DMS53 treated with DMSO at 0.1 percent for 48 hours (cell line): ENCODE data around the gene HOXA1.

Experiments used
- DNase-seq: peaks from one replicate; lab custom pipeline; 2025; ENCODE audit not compliant: unreplicated experiment; lab: John Stamatoyannopoulos, UW

HOXA1 gene

DNA sequence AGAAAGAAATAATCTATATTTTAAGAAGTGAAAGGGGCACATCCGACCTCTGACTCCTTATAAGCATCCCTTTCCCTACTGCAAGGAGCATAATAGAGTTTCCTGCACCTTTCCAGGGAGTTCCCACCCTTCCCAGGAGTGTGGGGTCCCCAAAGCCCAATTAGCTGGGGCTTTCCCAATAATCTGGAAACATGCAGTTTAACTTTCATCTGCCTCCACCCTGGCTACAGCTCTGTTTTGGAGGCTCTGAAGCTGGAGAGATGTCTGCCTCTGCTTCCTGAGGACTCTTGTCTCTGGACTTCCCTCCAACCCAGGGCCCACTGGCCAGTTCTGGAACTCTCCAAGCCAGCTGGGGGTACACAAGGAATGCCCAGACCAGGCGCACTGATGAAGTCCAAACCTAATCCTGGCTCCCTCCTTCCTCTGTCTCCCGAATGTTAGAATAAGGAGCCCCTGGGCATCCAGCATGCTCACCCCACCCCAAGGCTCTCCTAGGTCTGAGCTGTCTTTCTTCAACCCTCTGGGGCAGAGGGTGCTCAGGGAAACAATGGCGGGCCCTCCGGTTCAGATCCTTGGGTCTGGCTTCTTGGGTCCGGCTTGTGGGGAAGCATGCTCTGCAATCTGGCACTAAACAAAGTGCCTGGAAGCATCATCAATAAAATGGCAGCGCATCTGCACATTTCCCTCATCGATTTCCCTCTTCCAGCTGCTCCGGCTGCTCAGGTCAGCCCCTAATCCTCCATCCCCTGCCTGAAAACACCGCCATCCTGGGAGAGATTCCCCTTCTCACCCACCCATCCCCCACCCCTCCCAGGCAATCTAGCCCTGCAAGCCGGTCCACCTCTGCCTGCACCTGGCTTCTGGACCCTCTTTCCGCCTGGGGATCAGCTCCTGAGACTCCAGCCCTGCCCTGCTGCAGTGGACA, 21.4 kb upstream of the HOXA1 start:
- no peak for DNase-seq

- DNase-seq: no peak
Measured at GRCh38 chr7:27116031-27116961, 20.5 kb upstream of the HOXA1 start.

DNA sequence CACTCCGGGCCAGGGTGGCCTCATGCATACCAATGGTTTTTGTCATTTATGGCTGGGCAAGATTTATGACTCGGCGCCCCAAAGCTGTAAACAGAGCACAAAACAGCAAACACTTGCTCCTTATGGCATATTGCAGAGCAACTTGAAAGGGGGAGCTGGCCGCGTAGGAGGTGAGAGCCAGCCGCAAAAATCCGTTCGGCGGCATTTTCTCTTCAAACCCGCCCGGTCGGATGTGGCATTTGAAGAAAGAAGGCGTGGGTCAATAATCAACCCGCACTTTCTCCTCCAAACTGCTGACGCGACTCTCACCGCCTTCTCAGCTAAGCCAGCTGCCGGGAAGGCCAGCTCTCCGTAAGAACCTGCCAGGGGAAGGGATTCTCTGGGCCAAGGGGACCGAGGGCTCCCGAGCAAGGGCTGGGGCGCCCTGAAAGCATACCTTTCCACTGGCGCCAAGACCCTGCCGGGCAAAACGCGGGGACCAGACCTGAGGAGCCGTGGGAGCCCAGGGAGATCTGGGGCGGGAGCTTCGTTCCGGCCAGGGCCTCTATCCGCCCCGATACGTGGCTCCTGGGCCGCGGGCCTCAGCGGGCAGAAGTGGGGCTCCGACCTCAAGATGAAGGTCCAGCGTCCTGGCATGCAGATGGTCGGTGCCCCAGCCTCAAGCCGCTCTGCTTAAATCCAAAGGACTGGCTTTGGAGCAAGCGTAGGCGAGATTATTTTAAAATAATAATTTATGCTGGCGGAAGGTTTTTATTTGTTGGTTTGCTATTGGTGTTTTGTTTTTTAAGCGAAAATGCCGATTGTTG, 19.6 kb upstream of the HOXA1 start:
- peak; percentile 18 for DNase-seq

DNA sequence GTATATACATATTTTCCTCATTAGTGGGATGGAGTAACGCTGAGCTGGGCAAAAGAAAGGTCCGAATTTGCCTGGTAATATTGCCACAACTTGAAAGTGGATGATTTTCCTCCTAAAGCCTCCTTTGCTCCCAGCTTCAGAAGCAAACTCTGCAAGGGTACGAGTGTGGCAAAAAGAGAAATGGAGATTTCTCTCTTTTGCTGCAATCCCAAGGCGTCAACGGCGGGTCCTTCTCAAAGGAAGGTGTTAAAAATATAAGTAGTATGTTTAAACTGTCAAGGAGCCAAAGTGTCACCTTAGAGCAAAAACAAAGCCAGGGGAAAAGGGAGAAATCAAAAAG, 19.1 kb upstream of the HOXA1 start:
- DNase-seq: no peak

GRCh38 chr7:27113991-27114769, 18.4 kb upstream of the HOXA1 start:
- peak; percentile 24 for DNase-seq

DNA sequence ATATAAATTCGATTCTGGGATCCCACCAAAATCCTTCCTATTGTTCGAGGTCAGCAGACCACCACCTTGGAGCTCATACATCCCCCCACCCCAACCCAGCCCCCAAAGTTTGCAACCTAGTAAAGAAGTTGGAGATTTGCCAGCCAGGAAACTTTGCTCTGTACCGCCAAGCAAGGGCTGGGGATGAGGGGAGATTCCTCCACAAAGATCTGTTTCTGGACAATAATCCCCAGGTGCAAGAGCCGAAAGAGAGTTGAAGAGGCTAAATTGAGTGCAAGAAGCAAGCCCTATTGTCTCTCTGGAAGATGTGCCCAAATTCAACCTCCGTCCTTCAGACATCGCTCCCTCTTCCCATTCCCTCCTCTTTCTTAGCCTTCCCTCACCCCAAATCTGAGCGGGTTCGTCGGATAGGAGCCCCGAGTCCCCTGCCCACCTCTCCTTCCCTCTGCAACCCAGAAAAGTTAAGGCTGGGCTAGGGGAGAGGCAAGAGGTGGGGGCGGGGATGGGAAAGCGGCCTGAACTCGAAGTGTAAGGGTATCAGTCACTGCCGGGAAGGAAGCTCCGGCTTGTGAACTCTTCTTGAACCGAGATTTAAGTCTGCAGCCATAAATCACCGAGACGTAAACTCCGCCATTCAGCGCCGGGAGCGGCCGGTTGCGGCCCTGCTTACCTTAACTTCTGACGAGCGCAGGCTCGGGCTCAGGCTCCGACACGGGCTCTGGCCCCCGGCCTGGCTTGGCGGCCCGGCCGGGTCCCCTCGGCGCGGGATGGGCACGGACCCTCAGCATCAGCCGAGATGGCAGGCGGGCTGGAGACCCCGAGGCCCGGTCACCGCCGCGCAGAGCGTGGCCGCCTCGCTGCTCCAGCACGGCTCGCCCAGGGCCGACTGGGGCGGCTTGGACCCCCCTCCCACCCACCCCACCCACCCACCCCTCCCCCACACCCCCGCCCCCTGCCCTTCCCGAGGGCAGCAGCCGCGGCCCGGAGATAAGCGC, 17.5 kb upstream of the HOXA1 start:
- DNase-seq: peak; percentile 29

GRCh38 chr7:27112361-27112760, 16.6 kb upstream of the HOXA1 start:
- no peak for DNase-seq

- no peak for DNase-seq
Measured at GRCh38 chr7:27111751-27112277, 16.0 kb upstream of the HOXA1 start.

DNA sequence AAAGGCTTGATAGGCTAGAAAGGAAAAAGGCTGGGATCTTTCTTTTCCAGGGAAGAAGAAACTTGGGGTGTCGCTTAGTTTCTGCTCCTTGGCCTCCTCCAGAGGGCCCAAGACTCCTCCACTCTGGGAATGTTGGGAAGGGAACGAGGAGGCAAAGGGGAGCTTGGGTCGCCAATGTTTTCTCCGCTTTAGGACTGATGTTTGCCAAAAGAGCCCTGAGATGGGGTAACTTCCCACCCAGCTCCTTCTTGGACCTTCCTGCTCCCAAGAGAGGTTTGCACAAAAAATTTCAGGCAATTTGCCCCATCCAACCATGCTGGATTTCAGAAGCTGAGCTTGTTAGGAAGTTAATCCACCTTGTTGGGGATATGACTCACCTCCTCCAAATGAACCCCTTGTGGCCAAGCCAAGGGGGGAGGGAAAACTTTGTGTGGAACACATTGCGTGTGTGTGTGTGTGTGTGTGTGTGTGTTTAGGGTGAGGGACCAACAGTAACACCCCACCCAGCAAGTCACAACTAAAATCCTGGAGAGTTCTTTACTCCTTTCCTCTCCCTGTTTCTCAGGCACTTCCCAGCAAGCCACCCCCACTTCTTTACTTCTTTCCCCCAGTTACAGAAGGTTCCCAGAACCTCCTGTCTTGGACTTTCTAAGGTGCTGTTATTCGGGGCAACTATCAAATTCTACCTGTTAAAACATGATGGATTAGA, 15.4 kb upstream of the HOXA1 start:
- no peak for DNase-seq

- DNase-seq: no peak
Measured at GRCh38 chr7:27110186-27111031, 14.6 kb upstream of the HOXA1 start.

DNA sequence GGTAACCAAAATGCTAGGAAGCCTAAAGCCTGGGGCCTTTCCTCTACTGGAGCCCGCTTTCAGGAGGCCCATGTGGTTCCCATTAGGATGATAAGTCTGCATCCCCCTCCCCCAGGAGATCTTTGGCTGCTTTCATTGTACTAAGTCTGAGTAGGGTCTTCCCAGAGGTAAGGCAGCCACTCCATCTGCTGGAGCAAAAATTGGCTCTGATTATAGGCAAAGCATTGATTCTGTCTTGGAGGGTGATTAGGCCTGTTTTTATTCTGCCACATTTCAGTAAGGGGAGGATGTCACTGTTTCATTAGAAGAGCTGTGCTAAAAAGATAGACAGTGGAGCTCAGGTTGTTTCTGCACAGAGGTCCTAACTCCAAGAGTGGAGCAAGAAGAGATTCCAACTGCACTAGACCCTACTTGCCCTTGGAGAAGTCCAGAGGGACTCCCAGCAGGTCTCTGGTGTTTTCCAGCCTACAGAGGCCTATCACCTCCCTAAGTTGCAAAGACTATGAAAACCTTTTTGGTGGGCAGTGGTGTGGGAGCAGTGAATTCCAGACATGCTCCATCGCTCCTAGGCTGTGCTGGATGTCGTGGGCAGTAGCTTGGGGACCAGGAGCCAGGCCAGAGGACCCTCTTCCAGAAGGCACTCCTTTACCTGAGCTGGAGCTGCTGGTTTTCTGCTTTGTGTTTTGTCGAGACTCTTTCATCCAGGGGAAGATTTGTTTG, 13.8 kb upstream of the HOXA1 start:
- DNase-seq: no peak

DNA sequence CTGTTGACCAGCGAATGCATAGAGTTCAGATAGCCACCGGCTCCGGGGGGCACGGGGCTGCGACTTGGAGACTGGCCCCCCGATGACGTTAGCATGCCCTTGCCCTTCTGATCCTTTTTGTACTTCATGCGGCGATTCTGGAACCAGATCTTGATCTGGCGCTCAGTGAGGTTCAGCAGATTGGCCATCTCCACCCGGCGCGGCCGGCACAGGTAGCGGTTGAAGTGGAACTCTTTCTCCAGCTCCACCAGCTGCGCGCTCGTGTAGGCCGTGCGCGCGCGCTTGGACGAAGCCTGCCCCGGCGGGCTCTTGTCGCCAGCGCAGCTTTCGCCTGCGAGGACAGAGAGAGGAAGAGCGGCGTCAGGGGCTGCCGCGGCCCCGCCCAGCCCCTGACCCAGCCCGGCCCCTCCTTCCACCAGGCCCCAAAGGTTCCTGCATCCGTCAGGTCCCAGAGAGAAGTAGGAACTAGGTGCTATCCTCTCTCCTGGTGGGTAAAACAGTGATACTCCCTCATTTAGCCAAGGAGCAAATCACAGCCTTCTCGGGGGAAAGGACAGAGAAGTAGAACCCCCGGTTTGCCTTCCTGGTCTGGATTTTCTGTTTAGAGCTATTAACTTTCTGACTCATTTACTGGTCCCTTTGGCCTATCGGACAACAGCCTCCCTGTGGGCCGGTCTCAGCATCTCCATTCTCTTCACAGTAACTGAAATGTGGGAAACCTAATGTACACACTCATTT, 12.8 kb upstream of the HOXA1 start:
- DNase-seq: peak; percentile 12

- no peak for DNase-seq
Measured at GRCh38 chr7:27107391-27108381, 11.9 kb upstream of the HOXA1 start.

DNA sequence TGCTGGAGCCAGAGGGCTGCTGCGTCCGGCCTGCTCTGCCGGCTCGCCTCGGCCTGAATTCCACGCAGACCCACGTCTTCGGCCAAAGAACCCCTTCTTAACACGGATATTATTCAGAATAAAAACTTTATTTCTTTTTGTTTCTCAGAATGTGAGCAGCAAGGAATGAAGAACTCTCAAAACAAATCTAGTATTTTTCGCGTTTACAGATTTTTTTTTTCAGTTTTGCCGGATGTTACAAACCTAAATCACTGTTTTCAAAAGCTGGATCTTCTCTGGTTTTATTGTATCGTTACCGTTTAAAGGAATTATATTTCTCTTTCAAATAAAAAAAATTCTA, 11.1 kb upstream of the HOXA1 start:
- no peak for DNase-seq
